HG03354 (cell line): ENCODE measurements around the gene PRDM16.

ENCODE experiments used
- ATAC-seq: cut with Tn5 transposase; IDR thresholded peaks from one replicate; pipeline ENCODE4 v1.9.1; 2021; ENCODE audit warnings: mild to moderate bottlenecking; ENCODE audit not compliant: unreplicated experiment, poor library complexity, severe bottlenecking

Gene PRDM16

GRCh38 chr1:3169665-3170356, 100.8 kb downstream of the PRDM16 start:
- no peak for ATAC-seq

GRCh38 chr1:3170561-3171453, 101.8 kb downstream of the PRDM16 start:
- no peak for ATAC-seq

GRCh38 chr1:3171761-3172160, 102.8 kb downstream of the PRDM16 start:
- ATAC-seq: no peak

- no peak for ATAC-seq
These were observed 103.7 kb downstream of the PRDM16 start for GRCh38 chr1:3172431-3173380.

- ATAC-seq: no peak
These were observed 104.5 kb downstream of the PRDM16 start for GRCh38 chr1:3173381-3173980.

GRCh38 chr1:3174487-3175247, 105.7 kb downstream of the PRDM16 start:
- ATAC-seq: no peak

- ATAC-seq: no peak
These were observed 106.5 kb downstream of the PRDM16 start for GRCh38 chr1:3175486-3175885.

- ATAC-seq: no peak
These were observed 107.0 kb downstream of the PRDM16 start for GRCh38 chr1:3176028-3176427.

- ATAC-seq: no peak
These were observed 107.8 kb downstream of the PRDM16 start for GRCh38 chr1:3176820-3177219.

- ATAC-seq: no peak
These were observed 109.3 kb downstream of the PRDM16 start for GRCh38 chr1:3178279-3178678.

GRCh38 chr1:3179471-3179870, 110.5 kb downstream of the PRDM16 start:
- no peak for ATAC-seq

- no peak for ATAC-seq
These were observed 111.9 kb downstream of the PRDM16 start for GRCh38 chr1:3180915-3181314.

- no peak for ATAC-seq
These were observed 113.0 kb downstream of the PRDM16 start for GRCh38 chr1:3181956-3182355.

- no peak for ATAC-seq
These were observed 114.4 kb downstream of the PRDM16 start for GRCh38 chr1:3183411-3183810.

GRCh38 chr1:3183813-3184212, 114.8 kb downstream of the PRDM16 start:
- no peak for ATAC-seq

GRCh38 chr1:3184666-3185065, 115.7 kb downstream of the PRDM16 start:
- no peak for ATAC-seq

- no peak for ATAC-seq
These were observed 117.0 kb downstream of the PRDM16 start for GRCh38 chr1:3185896-3186525.

GRCh38 chr1:3186526-3186921, 117.5 kb downstream of the PRDM16 start:
- ATAC-seq: no peak
